Measurements from ENCODE around the gene TMEM132D.
"Not testable (repeated sequence)": the region's sequence is repeated elsewhere in the genome, so short reads cannot be mapped to it uniquely, and the experiment has no call there.

The TMEM132D gene

GRCh38 chr12:129903092-129903945 lies 506 bp downstream of the TMEM132D start:
- H3K9ac ChIP-seq (ENCODE audit: low read length in 5 of 5): no peak overlapping the region
- no peaks in the 10 kb centered on the region for H3K9me3 ChIP-seq (ENCODE audit: control insufficient read depth in 5 of 5, low read length in 5 of 5)
- peaks cover 20 to 35% (median 32%) of the 10 kb centered on the region in 5 donors for H3K27me3 ChIP-seq (ENCODE audit: control insufficient read depth in 5 of 5, insufficient read depth in 4 of 5, low read length in 5 of 5)
- no peak overlapping the region for H3K4me3 ChIP-seq (ENCODE audit: low read depth in 1 of 5, low read length in 5 of 5)
- no peak overlapping the region for H3K27ac ChIP-seq (ENCODE audit: low read depth, low read length)
- H3K4me1 ChIP-seq (ENCODE audit: control insufficient read depth in 5 of 5, insufficient read depth in 5 of 5, low read length in 5 of 5): no peaks in the 10 kb centered on the region
- no peaks in the 10 kb centered on the region for H3K36me3 ChIP-seq (ENCODE audit: control insufficient read depth in 5 of 5, insufficient read depth in 5 of 5, low read length in 5 of 5)

GRCh38 chr12:129902371-129903091 lies 1.3 kb downstream of the TMEM132D start:
- no peaks in the 10 kb centered on the region for H3K9me3 ChIP-seq (ENCODE audit: control insufficient read depth in 5 of 5, low read length in 5 of 5)
- H3K36me3 ChIP-seq (ENCODE audit: control insufficient read depth in 5 of 5, insufficient read depth in 5 of 5, low read length in 5 of 5): no peaks in the 10 kb centered on the region
- no peak overlapping the region for H3K27ac ChIP-seq (ENCODE audit: low read depth, low read length)
- no peak overlapping the region for H3K4me3 ChIP-seq (ENCODE audit: low read depth in 1 of 5, low read length in 5 of 5)
- no peaks in the 10 kb centered on the region for H3K4me1 ChIP-seq (ENCODE audit: control insufficient read depth in 5 of 5, insufficient read depth in 5 of 5, low read length in 5 of 5)
- H3K9ac ChIP-seq (ENCODE audit: low read length in 5 of 5): no peak overlapping the region
- H3K27me3 ChIP-seq (ENCODE audit: control insufficient read depth in 5 of 5, insufficient read depth in 4 of 5, low read length in 5 of 5): peaks cover 20 to 35% (median 26%) of the 10 kb centered on the region in 5 donors

- no peaks in the 10 kb centered on the region for H3K9me3 ChIP-seq (ENCODE audit: control insufficient read depth in 5 of 5, low read length in 5 of 5)
- H3K9ac ChIP-seq (ENCODE audit: low read length in 5 of 5): no peak overlapping the region
- H3K36me3 ChIP-seq (ENCODE audit: control insufficient read depth in 5 of 5, insufficient read depth in 5 of 5, low read length in 5 of 5): no peaks in the 10 kb centered on the region
- no peak overlapping the region for H3K4me3 ChIP-seq (ENCODE audit: low read depth in 1 of 5, low read length in 5 of 5)
- H3K27ac ChIP-seq (ENCODE audit: low read depth, low read length): no peak overlapping the region
- peaks cover 17 to 34% (median 26%) of the 10 kb centered on the region in 5 donors for H3K27me3 ChIP-seq (ENCODE audit: control insufficient read depth in 5 of 5, insufficient read depth in 4 of 5, low read length in 5 of 5)
- no peaks in the 10 kb centered on the region for H3K4me1 ChIP-seq (ENCODE audit: control insufficient read depth in 5 of 5, insufficient read depth in 5 of 5, low read length in 5 of 5)
These were observed 2.6 kb downstream of the TMEM132D start for GRCh38 chr12:129901254-129901653.

GRCh38 chr12:129900306-129900705 lies 3.5 kb downstream of the TMEM132D start:
- H3K27me3 ChIP-seq (ENCODE audit: control insufficient read depth in 5 of 5, insufficient read depth in 4 of 5, low read length in 5 of 5): peaks cover 17 to 32% (median 26%) of the 10 kb centered on the region in 5 donors
- H3K9me3 ChIP-seq (ENCODE audit: control insufficient read depth in 5 of 5, low read length in 5 of 5): peaks cover 0 to 1% (median 0%) of the 10 kb centered on the region in 5 donors
- H3K4me3 ChIP-seq (ENCODE audit: low read depth in 1 of 5, low read length in 5 of 5): no peak overlapping the region
- H3K9ac ChIP-seq (ENCODE audit: low read length in 5 of 5): no peak overlapping the region
- H3K4me1 ChIP-seq (ENCODE audit: control insufficient read depth in 5 of 5, insufficient read depth in 5 of 5, low read length in 5 of 5): no peaks in the 10 kb centered on the region
- H3K27ac ChIP-seq (ENCODE audit: low read depth, low read length): no peak overlapping the region
- no peaks in the 10 kb centered on the region for H3K36me3 ChIP-seq (ENCODE audit: control insufficient read depth in 5 of 5, insufficient read depth in 5 of 5, low read length in 5 of 5)

GRCh38 chr12:129899045-129899444 lies 4.8 kb downstream of the TMEM132D start:
- H3K36me3 ChIP-seq (ENCODE audit: control insufficient read depth in 5 of 5, insufficient read depth in 5 of 5, low read length in 5 of 5); H3K27ac ChIP-seq (ENCODE audit: low read depth, low read length); H3K9me3 ChIP-seq (ENCODE audit: control insufficient read depth in 5 of 5, low read length in 5 of 5); H3K4me3 ChIP-seq (ENCODE audit: low read depth in 1 of 5, low read length in 5 of 5); H3K4me1 ChIP-seq (ENCODE audit: control insufficient read depth in 5 of 5, insufficient read depth in 5 of 5, low read length in 5 of 5); H3K9ac ChIP-seq (ENCODE audit: low read length in 5 of 5): not testable (repeated sequence)
- H3K27me3 ChIP-seq (ENCODE audit: control insufficient read depth in 5 of 5, insufficient read depth in 4 of 5, low read length in 5 of 5): peaks cover 11 to 24% (median 20%) of the 10 kb centered on the region in 5 donors

GRCh38 chr12:129893691-129894090 lies 10.1 kb downstream of the TMEM132D start:
- H3K27me3 ChIP-seq (ENCODE audit: control insufficient read depth in 5 of 5, insufficient read depth in 4 of 5, low read length in 5 of 5): no peaks in the 10 kb centered on the region
- H3K36me3 ChIP-seq (ENCODE audit: control insufficient read depth in 5 of 5, insufficient read depth in 5 of 5, low read length in 5 of 5): no peaks in the 10 kb centered on the region
- no peak overlapping the region for H3K27ac ChIP-seq (ENCODE audit: low read depth, low read length)
- H3K4me3 ChIP-seq (ENCODE audit: low read depth in 1 of 5, low read length in 5 of 5): no peak overlapping the region
- peaks cover 0 to 2% (median 0%) of the 10 kb centered on the region in 5 donors for H3K9me3 ChIP-seq (ENCODE audit: control insufficient read depth in 5 of 5, low read length in 5 of 5)
- H3K4me1 ChIP-seq (ENCODE audit: control insufficient read depth in 5 of 5, insufficient read depth in 5 of 5, low read length in 5 of 5): no peaks in the 10 kb centered on the region
- H3K9ac ChIP-seq (ENCODE audit: low read length in 5 of 5): no peak overlapping the region

GRCh38 chr12:129887101-129887500 lies 16.7 kb downstream of the TMEM132D start:
- Histone ChIP-seq H3K9me3 (ENCODE audit: control insufficient read depth in 5 of 5, low read length in 5 of 5) (no peaks in the 10 kb centered on the region), H3K4me1 (ENCODE audit: control insufficient read depth in 5 of 5, insufficient read depth in 5 of 5, low read length in 5 of 5) (no peaks in the 10 kb centered on the region), H3K27ac (ENCODE audit: low read depth, low read length) (no peak overlapping the region), H3K4me3 (ENCODE audit: low read depth in 1 of 5, low read length in 5 of 5) (no peak overlapping the region), H3K27me3 (ENCODE audit: control insufficient read depth in 5 of 5, insufficient read depth in 4 of 5, low read length in 5 of 5) (no peaks in the 10 kb centered on the region), H3K9ac (ENCODE audit: low read length in 5 of 5) (no peak overlapping the region), H3K36me3 (ENCODE audit: control insufficient read depth in 5 of 5, insufficient read depth in 5 of 5, low read length in 5 of 5) (no peaks in the 10 kb centered on the region)

GRCh38 chr12:129886541-129886940 lies 17.3 kb downstream of the TMEM132D start:
- Histone ChIP-seq H3K27me3 (ENCODE audit: control insufficient read depth in 5 of 5, insufficient read depth in 4 of 5, low read length in 5 of 5) (no peaks in the 10 kb centered on the region), H3K27ac (ENCODE audit: low read depth, low read length) (no peak overlapping the region), H3K36me3 (ENCODE audit: control insufficient read depth in 5 of 5, insufficient read depth in 5 of 5, low read length in 5 of 5) (no peaks in the 10 kb centered on the region), H3K9me3 (ENCODE audit: control insufficient read depth in 5 of 5, low read length in 5 of 5) (no peaks in the 10 kb centered on the region), H3K4me1 (ENCODE audit: control insufficient read depth in 5 of 5, insufficient read depth in 5 of 5, low read length in 5 of 5) (no peaks in the 10 kb centered on the region), H3K4me3 (ENCODE audit: low read depth in 1 of 5, low read length in 5 of 5) (no peak overlapping the region), H3K9ac (ENCODE audit: low read length in 5 of 5) (no peak overlapping the region)

GRCh38 chr12:129885287-129885686 lies 18.5 kb downstream of the TMEM132D start:
- Histone ChIP-seq H3K36me3 (ENCODE audit: control insufficient read depth in 5 of 5, insufficient read depth in 5 of 5, low read length in 5 of 5) (no peaks in the 10 kb centered on the region), H3K9me3 (ENCODE audit: control insufficient read depth in 5 of 5, low read length in 5 of 5) (no peaks in the 10 kb centered on the region), H3K4me1 (ENCODE audit: control insufficient read depth in 5 of 5, insufficient read depth in 5 of 5, low read length in 5 of 5) (no peaks in the 10 kb centered on the region), H3K27me3 (ENCODE audit: control insufficient read depth in 5 of 5, insufficient read depth in 4 of 5, low read length in 5 of 5) (no peaks in the 10 kb centered on the region), H3K27ac (ENCODE audit: low read depth, low read length) (no peak overlapping the region), H3K9ac (ENCODE audit: low read length in 5 of 5) (no peak overlapping the region), H3K4me3 (ENCODE audit: low read depth in 1 of 5, low read length in 5 of 5) (no peak overlapping the region)

GRCh38 chr12:129877411-129877810 lies 26.4 kb downstream of the TMEM132D start:
- Histone ChIP-seq H3K4me1 (ENCODE audit: control insufficient read depth in 5 of 5, insufficient read depth in 5 of 5, low read length in 5 of 5) (no peaks in the 10 kb centered on the region), H3K4me3 (ENCODE audit: low read depth in 1 of 5, low read length in 5 of 5) (no peak overlapping the region), H3K27me3 (ENCODE audit: control insufficient read depth in 5 of 5, insufficient read depth in 4 of 5, low read length in 5 of 5) (peaks cover 0 to 2% (median 0%) of the 10 kb centered on the region in 5 donors), H3K9me3 (ENCODE audit: control insufficient read depth in 5 of 5, low read length in 5 of 5) (peaks cover 0 to 5% (median 0%) of the 10 kb centered on the region in 5 donors), H3K9ac (ENCODE audit: low read length in 5 of 5) (no peak overlapping the region), H3K27ac (ENCODE audit: low read depth, low read length) (no peak overlapping the region), H3K36me3 (ENCODE audit: control insufficient read depth in 5 of 5, insufficient read depth in 5 of 5, low read length in 5 of 5) (no peaks in the 10 kb centered on the region)
